Activated CD4-positive, alpha-beta T cell treated with anti-CD3 and anti-CD28 coated beads, Interleukin-2, amount 50 U/mL, for 16 hours (primary cell): Measurements from ENCODE around the gene SPC24.
A peak's percentile ranks its signal among the peaks of the same experiment; 100 is the strongest.
"Not testable (repeated sequence)": the region's sequence is repeated elsewhere in the genome, so short reads cannot be mapped to it uniquely, and the experiment has no call there.

Experiments
- DNase-seq: peaks from one replicate; pipeline ENCODE4 v3.0.0-alpha.2; 2020

Gene SPC24

DNA sequence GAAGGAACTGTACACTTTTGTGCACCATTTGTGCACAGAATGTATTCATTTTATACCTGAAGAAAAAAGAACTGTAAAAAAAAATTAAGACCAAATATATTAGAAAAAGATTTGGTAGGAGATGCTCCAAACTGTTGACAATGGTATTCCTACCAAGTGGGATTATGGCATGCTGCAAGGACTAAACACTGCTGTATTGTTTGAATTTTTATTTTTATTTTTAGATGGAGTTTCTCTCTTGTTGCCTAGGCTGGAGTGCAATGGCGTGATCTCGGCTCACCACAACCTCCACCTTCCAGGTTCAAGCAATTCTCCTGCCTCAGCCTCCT is 4.8 kb upstream of the SPC24 start:
- not testable (repeated sequence) for DNase-seq

DNA sequence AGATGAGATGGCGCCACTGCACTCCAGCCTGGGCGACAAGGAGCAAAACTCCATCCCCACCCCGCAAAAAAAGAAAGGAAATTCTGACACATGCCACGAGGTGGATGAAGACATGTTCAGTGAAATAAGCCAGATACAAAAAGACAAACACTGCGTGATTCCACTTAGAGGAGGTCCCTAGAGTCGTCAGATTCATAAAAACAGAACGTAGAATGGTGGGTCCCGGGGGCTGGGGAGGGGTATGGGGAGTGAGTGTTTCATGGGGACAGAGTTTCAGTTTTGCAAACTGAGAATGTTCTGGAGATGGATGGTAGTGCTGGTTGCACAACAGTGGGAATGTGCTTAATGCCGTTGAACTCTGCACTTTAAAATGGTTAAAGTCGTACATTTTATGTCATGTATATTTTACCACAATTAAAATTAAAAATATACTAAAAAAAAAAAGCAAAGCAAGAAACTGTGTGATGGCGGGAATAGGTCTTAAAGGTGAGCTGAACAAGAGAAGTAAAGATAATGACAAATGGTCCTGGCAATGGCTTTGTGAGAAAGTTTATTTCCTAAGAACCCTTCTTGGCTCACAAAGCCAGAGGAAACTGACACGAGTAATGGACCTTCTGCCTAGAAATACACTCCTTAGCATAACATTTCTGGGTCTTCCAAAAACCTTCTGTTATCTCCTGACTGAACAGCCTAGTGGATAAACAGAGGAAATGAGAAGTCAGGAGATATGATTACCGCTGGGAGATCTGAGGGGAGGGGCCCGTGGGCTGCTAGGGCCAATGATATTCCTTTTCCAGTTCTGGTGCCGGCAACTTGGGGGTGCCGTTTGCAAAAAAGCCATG is 4.2 kb upstream of the SPC24 start:
- DNase-seq = no peak

DNA sequence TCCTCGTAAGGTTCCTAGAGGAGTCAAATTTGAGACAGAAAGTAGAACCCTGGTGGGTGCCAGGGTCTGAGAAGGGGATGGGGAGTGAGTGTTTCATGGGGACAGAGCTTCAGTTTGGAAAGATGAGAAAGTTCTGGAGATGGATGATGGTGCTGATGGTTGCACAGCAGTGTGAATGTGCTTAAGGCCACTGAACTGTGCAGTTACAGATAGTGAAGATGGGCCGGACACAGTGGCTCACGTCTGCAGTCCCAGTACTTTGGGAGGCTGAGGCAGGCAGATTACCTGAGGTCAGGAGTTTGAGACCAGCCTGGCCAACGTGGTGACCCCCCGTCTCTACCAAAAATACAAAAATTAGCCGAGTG is 917 bp downstream of the SPC24 start:
- no peak for DNase-seq

DNA sequence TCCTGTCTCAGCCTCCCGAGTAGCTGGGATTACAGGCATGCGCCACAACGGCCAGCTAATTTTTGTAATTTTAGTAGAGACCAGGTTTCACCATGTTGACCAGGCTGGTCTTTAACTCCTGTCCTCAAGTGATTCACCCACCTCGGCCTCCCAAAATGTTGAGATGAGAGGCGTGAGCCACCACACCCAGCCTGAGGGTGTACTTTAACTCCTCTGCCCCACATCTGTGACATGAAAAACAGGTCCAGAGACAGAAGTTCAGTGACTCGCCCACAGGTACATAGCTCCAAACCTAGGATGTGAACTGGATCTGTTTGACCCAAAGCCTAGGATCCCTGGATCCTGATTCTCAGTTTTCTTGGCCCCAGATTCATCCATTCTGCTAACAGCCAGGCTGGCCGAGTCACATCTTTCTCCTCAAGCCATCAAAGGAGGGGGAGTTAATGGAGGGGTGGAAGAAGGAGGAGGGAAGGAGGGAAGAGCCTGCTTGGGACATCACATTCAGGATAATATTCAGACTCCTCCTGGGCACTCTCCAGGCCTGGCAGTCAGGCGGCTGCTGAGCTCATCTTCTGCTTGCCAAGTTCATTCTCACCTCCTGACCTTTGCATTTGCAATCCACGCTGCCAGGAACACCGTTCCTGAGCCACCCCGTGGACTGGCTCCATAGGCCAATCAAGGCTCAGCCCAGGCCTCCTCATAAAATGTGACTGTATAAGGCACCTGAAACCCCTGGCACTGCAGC is 3.1 kb downstream of the SPC24 start:
- DNase-seq = no peak

DNA sequence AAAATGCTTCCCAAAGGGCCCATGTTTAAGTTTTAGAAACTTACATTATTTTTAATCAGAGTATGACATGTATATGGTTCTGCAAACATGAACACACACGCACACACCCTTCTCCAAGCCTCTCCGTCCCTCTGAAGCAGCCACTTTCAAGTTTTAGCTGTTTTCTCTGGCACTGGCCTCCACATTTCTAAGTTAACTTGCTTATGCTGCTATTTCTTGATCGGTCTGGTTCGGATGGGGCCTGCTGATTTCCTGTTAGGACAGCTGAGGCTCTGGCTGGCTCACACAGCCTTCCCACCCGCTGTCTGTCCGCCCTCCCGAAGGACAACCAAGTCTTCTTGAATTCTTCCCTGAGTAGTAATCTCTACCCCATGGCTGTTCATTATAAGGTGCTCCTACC is 4.4 kb downstream of the SPC24 start:
- no peak for DNase-seq

DNA sequence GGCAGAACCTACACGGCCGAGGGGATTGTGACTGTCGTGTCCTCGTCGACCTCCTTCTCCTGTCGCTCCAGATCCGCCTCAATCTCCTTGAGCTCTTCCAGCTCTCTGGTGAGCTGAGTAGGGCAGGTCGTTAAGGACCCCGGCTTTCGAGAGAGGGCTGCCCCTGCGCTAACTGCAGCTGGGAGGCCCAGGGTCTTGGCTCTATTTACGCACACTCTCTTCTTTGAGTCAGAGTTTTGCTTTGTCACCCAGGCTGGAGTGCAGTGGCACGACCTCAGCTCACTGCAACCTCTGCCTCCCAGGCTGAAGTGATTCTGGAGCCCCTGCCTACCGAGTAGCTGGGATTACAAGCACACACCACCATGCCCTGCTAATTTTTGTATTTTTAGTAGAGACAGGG is 7.6 kb downstream of the SPC24 start:
- DNase-seq = no peak

DNA sequence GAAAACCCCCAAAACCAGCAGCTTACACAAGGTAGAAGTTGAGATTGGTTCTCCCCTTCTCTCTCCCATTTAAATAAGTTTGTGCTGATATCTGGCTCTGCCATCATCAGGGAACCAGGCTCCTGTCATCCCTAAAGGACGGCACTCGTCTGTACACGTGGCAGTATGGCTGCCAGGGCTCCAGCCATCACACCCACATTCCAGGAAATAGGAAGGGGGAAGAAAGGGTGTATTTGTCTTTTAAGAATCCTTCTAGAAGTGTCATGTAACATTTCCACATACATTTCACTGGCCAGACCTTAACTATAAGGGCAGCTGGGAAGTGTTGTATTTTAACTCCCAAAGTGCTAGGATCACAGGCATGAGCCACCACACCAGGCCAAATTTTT is 10.1 kb downstream of the SPC24 start:
- DNase-seq = no peak

DNA sequence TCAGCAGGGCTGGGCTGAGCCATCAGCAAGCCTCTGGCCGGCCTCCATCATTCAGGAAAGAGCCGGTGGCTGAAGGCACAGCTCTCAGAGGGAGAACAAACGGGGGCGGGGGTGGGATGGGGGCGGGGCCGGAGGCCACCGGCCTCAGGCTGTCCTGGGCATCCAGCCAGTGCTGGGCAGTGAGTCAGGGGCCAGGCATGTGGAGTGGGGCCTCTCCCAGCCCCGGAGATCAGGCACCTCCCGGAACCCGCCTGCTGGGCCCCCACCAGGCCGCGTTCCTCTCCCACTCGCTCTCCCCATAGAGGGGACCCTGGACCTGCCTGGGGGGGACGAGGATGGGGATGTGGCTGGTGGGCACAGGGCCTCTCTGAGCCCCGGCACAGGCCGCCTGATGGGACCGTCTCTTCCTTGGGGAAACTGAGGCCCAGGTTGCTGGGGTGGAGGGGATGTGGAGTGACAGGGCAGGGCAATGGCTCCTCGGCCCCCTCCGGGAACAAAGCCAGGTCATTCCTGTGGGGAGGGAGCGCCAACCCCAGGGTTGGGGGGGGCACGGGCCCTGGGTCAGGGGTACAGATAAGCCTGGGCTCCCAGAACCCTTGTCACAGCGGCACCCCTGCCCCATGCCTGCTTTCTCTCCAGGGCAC is 12.9 kb downstream of the SPC24 start:
- no peak for DNase-seq

DNA sequence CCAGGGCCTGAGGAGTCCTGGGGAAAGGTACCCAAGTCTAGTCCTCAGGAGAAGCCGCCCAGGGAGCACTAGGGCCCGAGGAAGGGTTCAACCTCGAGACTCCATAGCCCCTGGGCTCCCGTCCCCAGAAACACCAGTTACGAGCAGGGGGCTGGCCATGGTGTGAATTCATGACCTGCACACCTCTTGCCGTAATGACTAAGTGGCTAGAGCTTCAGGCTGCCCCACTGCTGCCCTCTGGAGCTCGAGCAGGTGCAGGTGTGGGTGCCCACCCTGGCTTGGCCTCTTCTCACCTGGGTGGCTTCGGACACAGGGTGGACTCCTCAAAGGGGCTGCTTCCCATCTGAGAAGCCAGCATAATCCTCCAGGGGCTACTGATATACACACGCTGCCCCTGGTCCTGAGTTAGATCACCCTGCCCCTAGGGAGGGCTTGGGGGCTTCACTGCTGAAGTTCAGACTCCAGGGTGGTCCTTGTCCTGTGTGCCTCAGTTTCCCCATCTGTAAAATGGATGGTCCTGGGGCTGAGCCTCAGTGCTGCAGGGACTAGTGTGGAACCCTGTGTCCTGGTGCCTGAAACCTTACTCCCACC is 13.6 kb downstream of the SPC24 start:
- DNase-seq = no peak

DNA sequence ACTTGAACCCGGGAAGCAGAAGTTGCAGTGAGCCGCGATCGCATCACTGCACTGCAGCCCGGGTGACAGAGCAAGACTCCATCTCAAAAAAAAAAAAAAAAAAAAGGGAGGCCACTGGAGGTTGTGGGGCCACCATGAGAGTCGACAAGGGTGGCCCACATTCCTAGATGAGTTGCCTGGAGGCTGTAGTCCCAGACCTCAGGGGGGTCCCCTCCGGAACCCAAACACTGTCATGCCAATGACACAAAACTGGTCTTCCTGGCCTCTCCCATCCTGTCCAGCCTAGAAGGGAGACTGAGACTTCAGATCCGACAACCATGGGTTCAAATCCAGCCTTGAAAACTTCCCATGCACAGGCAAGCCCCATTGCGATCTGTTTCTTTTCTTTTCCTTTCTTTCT is 14.7 kb downstream of the SPC24 start:
- DNase-seq = no peak

DNA sequence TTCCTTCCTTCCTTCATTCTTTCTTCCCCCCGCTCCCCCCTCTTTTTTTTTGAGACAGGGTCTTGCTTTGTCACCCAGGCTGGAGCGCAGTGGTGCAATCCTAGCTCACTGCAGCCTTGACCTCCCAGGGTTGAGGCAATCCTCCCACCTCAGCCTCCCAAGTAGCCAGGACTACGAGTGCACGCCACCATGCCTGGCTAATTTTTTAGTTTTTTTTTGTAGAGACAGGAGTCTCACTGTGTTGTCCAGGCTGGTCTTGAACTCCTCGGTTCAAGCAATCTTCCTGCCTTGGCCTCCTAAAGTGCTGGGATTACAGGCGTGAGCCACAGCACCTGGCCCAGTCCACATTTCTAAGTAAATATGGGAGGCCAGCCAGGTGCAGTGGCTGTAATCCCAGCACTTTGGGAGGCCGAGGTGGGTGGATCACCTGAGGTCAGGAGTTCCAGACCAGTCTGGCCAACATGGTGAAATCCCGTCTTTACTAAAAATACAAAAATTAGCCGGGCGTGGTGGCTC is 15.5 kb downstream of the SPC24 start:
- not testable (repeated sequence) for DNase-seq

DNA sequence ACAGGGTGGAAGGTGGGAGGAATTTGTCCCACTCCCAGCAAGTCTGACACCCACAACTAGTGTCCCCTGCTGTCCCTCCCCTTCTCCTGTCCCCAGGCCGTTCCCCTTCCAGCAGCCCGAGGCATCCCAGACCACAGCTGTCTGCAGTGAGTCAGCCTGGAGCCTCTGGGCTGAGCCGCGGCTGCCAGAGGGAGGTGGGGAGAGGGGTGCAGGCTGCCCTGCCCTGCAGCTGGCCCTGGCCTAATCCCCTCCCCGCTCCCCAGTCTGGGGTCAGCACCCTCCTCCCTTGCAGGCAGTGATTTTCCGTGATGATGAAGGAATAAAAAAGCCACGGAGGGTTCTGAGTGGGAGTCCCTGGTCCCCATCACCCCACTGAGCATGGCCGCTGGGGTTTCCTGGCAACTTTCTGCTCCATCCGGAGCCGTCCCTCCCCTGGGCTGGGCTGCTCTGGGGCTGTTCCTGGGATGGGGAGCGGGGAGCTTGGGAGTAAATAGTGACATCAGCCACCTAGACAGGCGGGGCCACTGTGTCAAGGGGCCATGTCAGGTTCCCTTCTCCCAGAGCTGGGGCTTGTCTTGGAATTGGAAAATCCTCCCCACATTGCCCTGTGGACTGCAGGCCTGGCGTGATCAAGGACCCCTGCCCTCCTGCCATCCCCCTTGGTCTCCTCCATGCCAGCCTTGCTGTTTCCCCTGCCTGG is 16.8 kb downstream of the SPC24 start:
- no peak for DNase-seq

DNA sequence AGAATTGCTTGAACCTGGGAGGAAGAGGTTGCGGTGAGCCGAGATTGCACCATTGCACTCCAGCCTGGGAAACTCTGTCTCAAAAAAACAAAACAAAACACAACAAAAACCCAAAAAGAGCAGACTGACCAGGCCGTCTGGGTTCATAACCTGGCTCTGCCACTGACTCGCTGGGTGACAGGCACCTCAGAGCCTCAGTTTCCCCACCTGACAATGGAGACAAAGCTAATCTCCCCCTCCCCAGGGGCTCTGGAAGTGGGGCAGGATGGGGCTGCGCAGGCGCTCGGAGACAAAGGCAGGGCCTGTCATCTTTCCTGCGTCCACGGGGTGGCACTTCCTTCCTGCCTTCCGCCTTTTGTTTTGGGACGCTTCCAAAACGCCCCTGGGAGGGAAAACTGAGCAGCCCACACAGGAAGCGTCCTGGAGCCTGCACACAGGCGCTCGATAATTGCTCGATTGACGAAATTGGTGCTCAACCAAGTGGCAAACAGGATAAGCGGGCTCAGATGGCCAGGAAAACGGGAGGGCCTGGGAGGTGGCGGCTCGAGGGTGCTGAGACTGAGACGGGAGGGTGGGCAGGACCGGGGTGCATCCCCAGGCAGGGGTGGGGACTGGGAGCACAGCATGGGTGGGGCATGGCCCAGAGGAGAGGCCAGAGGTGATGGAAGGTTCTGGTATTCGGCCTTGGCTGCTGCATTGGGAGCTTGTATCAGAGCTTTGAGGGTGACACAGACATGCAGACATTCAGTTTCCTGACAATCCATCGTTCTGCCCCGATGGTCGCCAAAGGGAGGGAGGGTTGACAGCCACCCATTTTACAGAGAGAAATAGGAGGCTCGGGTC is 17.8 kb downstream of the SPC24 start:
- peak; percentile 54 for DNase-seq

DNA sequence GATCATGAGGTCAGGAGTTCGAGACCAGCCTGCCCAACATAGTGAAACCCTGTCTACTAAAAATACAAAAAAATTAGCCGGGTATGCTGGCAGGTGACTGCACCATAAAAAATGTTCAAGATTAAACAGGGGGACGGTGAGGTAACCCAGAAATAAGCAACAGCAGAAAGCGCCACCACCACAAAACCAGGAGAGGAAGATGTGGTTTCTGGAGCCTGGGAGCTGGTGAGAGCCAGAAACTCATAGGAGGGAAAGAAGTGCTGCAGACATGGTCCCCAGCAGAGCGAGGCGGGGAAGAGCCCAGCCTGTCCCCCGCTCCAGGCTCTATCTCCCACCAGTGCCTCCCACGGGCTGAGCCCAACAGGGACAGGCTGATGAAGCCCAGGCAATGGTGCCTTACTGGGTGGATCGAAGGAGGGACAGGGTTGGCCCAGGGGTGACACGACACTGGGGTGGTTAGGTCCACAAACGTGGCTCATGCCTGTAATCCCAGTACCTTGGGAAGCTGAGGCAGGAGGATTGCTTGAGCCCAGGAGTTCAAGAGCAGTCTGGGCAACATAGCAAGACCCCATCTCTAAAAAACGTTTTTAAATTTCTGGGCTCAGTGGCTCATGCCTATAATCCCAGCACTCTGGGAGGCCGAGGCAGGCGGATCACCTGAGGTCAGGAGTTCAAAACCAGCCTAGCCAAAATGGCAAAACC is 19.0 kb downstream of the SPC24 start:
- no peak for DNase-seq

DNA sequence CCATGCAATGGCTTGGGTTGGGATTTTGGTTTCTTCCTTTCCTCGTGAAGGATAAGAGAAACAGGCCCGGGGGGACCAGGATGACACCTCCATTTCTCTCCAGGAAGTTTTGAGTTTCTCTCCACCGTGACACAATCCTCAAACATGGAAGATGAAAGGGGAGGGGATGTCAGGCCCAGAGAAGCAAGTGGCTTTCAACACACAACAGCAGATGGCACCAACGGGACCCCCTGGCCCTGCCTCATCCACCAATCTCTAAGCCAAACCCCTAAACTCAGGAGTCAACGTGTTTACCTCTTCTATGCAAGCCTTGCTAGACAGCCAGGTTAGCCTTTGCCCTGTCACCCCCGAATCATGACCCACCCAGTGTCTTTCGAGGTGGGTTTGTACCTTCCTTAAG is 24.1 kb downstream of the SPC24 start:
- DNase-seq = no peak

DNA sequence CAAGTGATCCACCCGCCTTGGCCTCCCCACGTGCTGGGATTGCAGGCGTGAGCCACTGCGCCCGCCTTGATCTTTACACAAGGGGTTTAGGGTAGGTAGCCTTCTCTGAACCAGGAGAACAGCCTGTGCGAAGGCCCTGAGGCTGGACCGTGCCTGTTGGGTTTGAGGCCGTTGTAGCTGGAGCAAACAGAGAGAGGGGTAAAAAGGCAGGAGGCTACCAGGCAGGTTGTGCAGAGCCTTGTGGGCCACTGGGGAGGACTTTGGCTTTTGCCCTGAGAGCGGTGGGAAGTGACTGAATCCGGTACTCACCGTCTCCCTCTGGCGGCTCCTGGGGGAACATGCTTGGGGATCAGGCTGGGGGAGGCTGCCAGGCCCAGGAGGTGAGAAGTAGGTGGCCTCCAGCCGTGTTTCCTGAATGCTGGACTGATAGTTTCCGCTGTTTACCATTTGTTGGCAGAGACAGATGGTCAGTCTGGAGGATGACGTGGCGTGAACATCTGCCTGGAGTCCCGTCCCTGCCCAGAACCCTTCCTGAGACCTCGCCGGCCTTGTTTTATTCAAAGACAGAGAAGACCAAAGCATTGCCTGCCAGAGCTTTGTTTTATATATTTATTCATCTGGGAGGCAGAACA is 24.6 kb downstream of the SPC24 start:
- DNase-seq = peak; percentile 73

DNA sequence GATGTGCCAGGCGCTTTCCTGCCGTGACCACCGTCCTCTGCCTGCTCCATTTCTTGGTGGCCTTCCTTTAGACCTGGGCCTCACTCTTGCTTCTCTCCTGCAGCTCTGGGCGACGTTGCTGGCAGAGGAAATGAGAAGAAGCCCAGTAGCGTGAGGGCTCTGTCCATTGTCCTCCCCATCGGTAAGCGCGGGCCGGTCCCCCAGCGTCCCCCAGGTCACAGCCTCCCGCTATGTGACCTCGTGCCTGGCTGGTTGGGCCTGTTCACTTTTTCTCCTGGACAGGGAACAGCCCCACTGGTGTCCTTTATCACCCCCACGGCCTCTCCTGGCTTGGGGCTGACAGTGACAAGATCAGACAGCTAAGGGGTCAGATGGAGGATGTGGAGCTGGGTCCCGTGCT is 27.7 kb downstream of the SPC24 start:
- DNase-seq = no peak

DNA sequence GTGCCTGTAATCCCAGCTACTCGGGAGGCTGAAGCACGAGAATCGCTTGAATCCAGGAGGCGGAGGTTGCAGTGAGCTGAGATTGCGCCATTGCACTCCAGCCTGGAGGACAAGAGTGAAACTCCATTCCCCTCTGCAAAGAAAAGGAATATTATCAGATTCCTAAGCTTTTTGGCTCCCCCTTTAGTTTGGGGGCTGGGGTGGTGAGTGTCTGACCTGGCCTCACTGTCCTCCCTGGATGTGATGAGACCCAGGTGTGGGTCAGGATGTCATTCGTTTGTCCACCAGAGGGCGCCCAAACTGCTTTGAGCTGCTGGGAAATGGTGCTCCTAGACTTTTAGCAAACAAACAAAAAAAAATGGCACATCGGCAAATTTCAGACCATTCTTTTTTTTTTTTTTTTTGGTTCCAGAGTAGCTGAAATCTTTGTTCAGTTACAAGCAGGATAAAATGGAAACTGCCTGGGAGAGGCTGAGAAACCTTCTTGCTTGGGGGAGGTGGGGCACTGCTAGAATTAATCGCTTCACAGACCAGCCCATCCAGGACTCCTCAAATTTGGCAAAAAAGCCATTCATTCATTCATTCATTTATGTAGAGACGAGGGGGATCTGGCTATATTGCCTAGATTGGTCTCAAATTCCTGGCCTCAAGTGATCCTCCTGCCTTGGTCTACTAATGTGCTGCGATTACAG is 29.4 kb downstream of the SPC24 start:
- DNase-seq = peak; percentile 74

DNA sequence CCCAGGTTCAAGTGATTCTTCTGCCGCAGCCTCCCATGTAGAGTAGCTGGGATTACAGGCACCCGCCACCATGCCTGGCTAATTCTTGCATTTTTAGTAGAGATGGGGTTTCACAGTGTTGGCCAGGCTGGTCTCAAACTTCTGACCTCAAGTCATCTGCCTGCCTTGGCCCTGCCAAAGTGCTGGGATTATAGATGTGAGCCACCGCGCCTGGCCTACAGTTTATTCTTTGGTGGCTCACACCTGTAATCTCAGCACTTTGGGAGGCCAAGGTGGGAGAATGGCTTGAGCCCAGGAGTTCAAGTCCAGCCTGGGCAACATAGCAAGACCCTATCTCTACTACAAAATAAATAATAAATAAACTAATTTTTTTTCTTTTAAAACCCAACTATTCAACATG is 31.4 kb downstream of the SPC24 start:
- not testable (repeated sequence) for DNase-seq

DNA sequence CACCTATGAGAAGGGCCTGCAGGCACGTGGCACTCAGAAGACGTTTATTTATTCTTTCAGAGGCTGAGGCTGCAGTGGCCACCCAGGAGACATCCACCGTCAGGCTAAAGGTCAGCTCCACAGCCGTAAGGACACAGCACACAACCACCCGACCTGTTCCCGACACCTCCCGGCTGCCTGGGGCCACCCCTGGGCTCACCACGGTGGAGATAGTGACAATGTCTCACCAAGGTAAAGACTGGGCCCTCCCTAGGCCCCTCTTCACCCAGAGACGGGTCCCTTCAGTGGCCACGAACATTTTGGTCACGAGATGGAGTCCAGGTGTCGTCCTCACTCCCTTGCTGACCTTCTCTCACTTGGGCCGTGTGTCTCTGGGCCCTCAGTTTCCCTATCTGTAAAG is 32.5 kb downstream of the SPC24 start:
- DNase-seq = no peak
